22Rv1 (cell line): ENCODE results near the gene NFATC2.

ENCODE experiments used
- CTCF ChIP-seq: fragments of 450-650 bp; IDR thresholded peaks from 2 replicates; pipeline ENCODE4 v1.5.1; 2017; ENCODE audit warnings: mild to moderate bottlenecking
- ZFX ChIP-seq: fragments of 450-650 bp; IDR thresholded peaks from 2 replicates; pipeline ENCODE4 v1.6.1; 2017; ENCODE audit warnings: antibody characterized with exemption, borderline replicate concordance

GRCh38 chr20:51391926-51392325, 150.6 kb downstream of the NFATC2 start:
- TF ChIP-seq CTCF, result no peak
- no peak for TF ChIP-seq ZFX
